Liver (tissue), 9 donors: Measurements from ENCODE around the gene CABLES1. TPM values are rescaled to one million over a fixed set of nuclear protein-coding genes. Genes with fewer than 3 reads are reported as not detected.
"Not testable (repeated sequence)": the region's sequence is repeated elsewhere in the genome, so short reads cannot be mapped to it uniquely, and the experiment has no call there.

Experiments
- DNase-seq: peaks from one replicate; pipeline ENCODE4 v3.0.0-alpha.2; 2017; ENCODE audit warnings: low spot score
- H3K27ac ChIP-seq, 2 donors: one replicate each; pipeline ENCODE4 v1.7.0; 2013; ENCODE audit warnings: inconsistent platforms in 2 of 2, low read length in 2 of 2, control low read depth in 1 of 2, low read depth in 1 of 2, mild to moderate bottlenecking in 1 of 2
- H3K27me3 ChIP-seq, 4 donors: one replicate each; pipeline versions ENCODE4 v1.6.1 to v1.7.0; 2013; ENCODE audit warnings: low read length in 3 of 4, inconsistent platforms in 1 of 4, mild to moderate bottlenecking in 1 of 4, moderate library complexity in 1 of 4; ENCODE audit not compliant: control insufficient read depth in 4 of 4, insufficient read depth in 4 of 4
- H3K36me3 ChIP-seq, 4 donors: one replicate each; pipeline versions ENCODE4 v1.6.1 to v1.7.0; 2013; ENCODE audit warnings: low read length in 3 of 4, mild to moderate bottlenecking in 3 of 4, low read depth in 1 of 4, moderate library complexity in 1 of 4; ENCODE audit not compliant: control insufficient read depth in 4 of 4, insufficient read depth in 3 of 4
- H3K4me1 ChIP-seq, 4 donors: one replicate each; pipeline versions ENCODE4 v1.6.1 to v1.7.0; 2013; ENCODE audit warnings: low read length in 3 of 4, mild to moderate bottlenecking in 3 of 4, moderate library complexity in 1 of 4; ENCODE audit not compliant: control insufficient read depth in 4 of 4, insufficient read depth in 4 of 4
- H3K4me3 ChIP-seq, 3 donors: one replicate each; pipeline versions ENCODE4 v1.6.1 to v1.7.0; 2013; ENCODE audit warnings: low read length in 3 of 3, control low read depth in 1 of 3, low read depth in 1 of 3, mild to moderate bottlenecking in 1 of 3
- H3K9ac ChIP-seq, 2 donors: one replicate each; pipeline ENCODE4 v1.7.0; 2013; ENCODE audit warnings: low read length in 2 of 2, mild to moderate bottlenecking in 2 of 2, moderate library complexity in 2 of 2, control low read depth in 1 of 2, low read depth in 1 of 2
- H3K9me3 ChIP-seq, 4 donors: one replicate each; pipeline versions ENCODE4 v1.6.1 to v1.7.0; 2013; ENCODE audit warnings: low read length in 3 of 4; ENCODE audit not compliant: control insufficient read depth in 4 of 4
- CTCF ChIP-seq: fragments of 150-350 bp; IDR thresholded peaks from 2 replicates; pipeline ENCODE4 v1.5.1; 2017; ENCODE audit warnings: improper control_type of control experiment, low read depth, low read length; ENCODE audit not compliant: missing input control
- EGR1 ChIP-seq, 2 donors: IDR thresholded peaks; 2 replicates each; pipeline ENCODE4 v1.6.1; 2016 to 2018; ENCODE audit warnings: antibody characterized with exemption in 2 of 2, low read depth in 2 of 2
- FOXA1 ChIP-seq: IDR thresholded peaks from 2 replicates; pipeline ENCODE4 v1.6.1; 2016; ENCODE audit warnings: antibody characterized with exemption
- FOXA2 ChIP-seq: IDR thresholded peaks from 2 replicates; pipeline ENCODE4 v1.6.1; 2016; ENCODE audit warnings: antibody characterized with exemption
- GABPA ChIP-seq, 2 donors: IDR thresholded peaks in 1 of 2; conservative IDR thresholded peaks in 1 of 2; 2 replicates each; pipeline ENCODE4 v1.6.1; 2016; ENCODE audit warnings: antibody characterized with exemption in 2 of 2, mild to moderate bottlenecking in 1 of 2, moderate library complexity in 1 of 2
- HNF4A ChIP-seq, 2 donors: conservative IDR thresholded peaks; 2 replicates each; pipeline ENCODE4 v1.6.1; 2016; ENCODE audit warnings: antibody characterized with exemption in 2 of 2, mild to moderate bottlenecking in 2 of 2
- HNF4G ChIP-seq: IDR thresholded peaks from 2 replicates; pipeline ENCODE4 v1.6.1; 2016; ENCODE audit warnings: antibody characterized with exemption
- JUND ChIP-seq, 2 donors: IDR thresholded peaks; 2 replicates each; pipeline ENCODE4 v1.6.1; 2016; ENCODE audit warnings: antibody characterized with exemption in 2 of 2
- RAD21 ChIP-seq, 2 donors: IDR thresholded peaks; 2 replicates each; pipeline ENCODE4 v1.6.1; 2016; ENCODE audit warnings: antibody characterized with exemption in 2 of 2, mild to moderate bottlenecking in 2 of 2
- RXRA ChIP-seq, 2 donors: IDR thresholded peaks; 2 replicates each; pipeline ENCODE4 v1.6.1; 2017 to 2018; ENCODE audit warnings: antibody characterized with exemption in 2 of 2, mild to moderate bottlenecking in 1 of 2
- SP1 ChIP-seq: IDR thresholded peaks from 2 replicates; pipeline ENCODE4 v1.6.1; 2018; ENCODE audit warnings: antibody characterized with exemption, mild to moderate bottlenecking
- YY1 ChIP-seq: IDR thresholded peaks from 2 replicates; pipeline ENCODE4 v1.6.1; 2016; ENCODE audit warnings: antibody characterized with exemption, mild to moderate bottlenecking
- WGBS: extraction: QIAGEN DNeasy Blood & Tissue Kit; methylation state at CpG from one replicate; pipeline ENCODE4 v1.1.7; 2013; 5-methylcytosine and 5-hydroxymethylcytosine counted together
- polyA plus RNA-seq, 2 donors: library from polyadenylated mRNA; stranded (reverse) in 1 of 2; unstranded in 1 of 2; fragments of 200-250 nt in 1 of 2; fragments of >200 nt in 1 of 2; fragmentation: Nextera tagmentation in 1 of 2; extraction: Ambion mirVana in 1 of 2; gene quantifications; one replicate each; pipeline versions ENCODE4 v1.2.1 to v1.2.3, GENCODE V29; 2013 to 2015
- total RNA-seq, 2 donors: library from RNA; depleted of rRNA; stranded (reverse); fragments of >200 nt; gene quantifications; one replicate each; pipeline ENCODE4 v1.2.3, GENCODE V29; 2014
- donor health status: healthy.
- donor health status: healthy.
- donor health status: healthy.
- donor health status: healthy.
- donor health status: healthy.

Gene CABLES1
- total and polyA plus RNA-seq, 4 donors = 3.3 to 8.9 (median 4.5) TPM

GRCh38 chr18:23088310-23088709 is 47.0 kb upstream of the CABLES1 start:
- H3K4me3 ChIP-seq = no peak overlapping the region
- H3K9me3 ChIP-seq = no peaks in the 10 kb centered on the region
- WGBS = 89% methylated on average over 7 of the region's 7 CpGs
- no peaks in the 10 kb centered on the region for H3K36me3 ChIP-seq
- no peak for DNase-seq
- H3K27ac ChIP-seq = no peak overlapping the region
- TF ChIP-seq SP1 (no peak), FOXA1 (no peak)
- no peaks in the 10 kb centered on the region for H3K27me3 ChIP-seq
- H3K4me1 ChIP-seq = peaks cover 0 to 1% (median 0%) of the 10 kb centered on the region in 4 donors
- no peak overlapping the region for H3K9ac ChIP-seq

GRCh38 chr18:23091017-23091993 is 44.0 kb upstream of the CABLES1 start:
- H3K27ac ChIP-seq, H3K9me3 ChIP-seq, H3K4me1 ChIP-seq, DNase-seq, H3K4me3 ChIP-seq, H3K27me3 ChIP-seq, H3K9ac ChIP-seq, H3K36me3 ChIP-seq: not testable (repeated sequence)
- WGBS = 73% methylated on average over 8 of the region's 8 CpGs

GRCh38 chr18:23092121-23092520 is 43.2 kb upstream of the CABLES1 start:
- Histone ChIP-seq H3K27me3 (no peaks in the 10 kb centered on the region), H3K9me3 (no peaks in the 10 kb centered on the region), H3K4me3 (no peak overlapping the region), H3K36me3 (no peaks in the 10 kb centered on the region), H3K9ac (no peak overlapping the region), H3K4me1 (peaks cover 0 to 1% (median 0%) of the 10 kb centered on the region in 4 donors), H3K27ac (no peak overlapping the region)
- TF ChIP-seq GABPA (IDR thresholded peaks at IDR 0.05 in 1 of 2, conservative IDR thresholded peaks at IDR 0.05 in 1 of 2) (no peak), HNF4A (conservative IDR thresholded peaks at IDR 0.05) (no peak), RXRA (IDR thresholded peaks at IDR 0.05) (no peak), RAD21 (IDR thresholded peaks at IDR 0.05) (no peak), YY1 (no peak)
- WGBS = 95% methylated on average over 9 of the region's 9 CpGs
- no peak for DNase-seq

- H3K36me3 ChIP-seq, H3K9me3 ChIP-seq, H3K27ac ChIP-seq, H3K4me1 ChIP-seq, DNase-seq, H3K9ac ChIP-seq, H3K4me3 ChIP-seq, H3K27me3 ChIP-seq: not testable (repeated sequence)
- WGBS = 89% methylated on average over 10 of the region's 10 CpGs
These were observed 42.2 kb upstream of the CABLES1 start for GRCh38 chr18:23093130-23093529.

- H3K27ac ChIP-seq = no peak overlapping the region
- TF ChIP-seq HNF4G (no peak), CTCF (no peak), FOXA2 (no peak), JUND (IDR thresholded peaks at IDR 0.05) (no peak), EGR1 (IDR thresholded peaks at IDR 0.05; ENCODE audit: low read depth in 2 of 2) (no peak)
- no peaks in the 10 kb centered on the region for H3K36me3 ChIP-seq
- H3K9ac ChIP-seq = no peak overlapping the region
- no peaks in the 10 kb centered on the region for H3K27me3 ChIP-seq
- H3K4me1 ChIP-seq = no peaks in the 10 kb centered on the region
- DNase-seq = no peak
- WGBS = 88% methylated on average over 9 of the region's 9 CpGs
- no peaks in the 10 kb centered on the region for H3K9me3 ChIP-seq
- H3K4me3 ChIP-seq = no peak overlapping the region
These were observed 41.5 kb upstream of the CABLES1 start for GRCh38 chr18:23093772-23094171.
